T-cell (primary cell): Measurements from ENCODE around the gene PFKP. TPM values are rescaled to one million over a fixed set of nuclear protein-coding genes. Genes with fewer than 3 reads are reported as not detected.

Experiments used
- ATAC-seq, 4 experiments: fragments of 200-7000 bp in 3 of 4; fragments of 150-1000 bp in 1 of 4; cut with Tn5 transposase; replicated peaks in 1 of 4; 1 replicate in 3 of 4; 2 replicates in 1 of 4; pipeline ENCODE4 v1.10.0; 2021; ENCODE audit warnings: moderate library complexity in 3 of 4, mild to moderate bottlenecking in 2 of 4, moderate number of reproducible peaks in 1 of 4
- CTCF ChIA-PET, 2 donors: fragments of 300-600 bp; sonication (Branson Sonifier 250); formaldehyde crosslinking; loops; one replicate each; lab custom pipeline; 2022; ENCODE audit warnings: antibody characterized with exemption in 2 of 2; lab: Charles Lee
- POLR2A ChIA-PET, 2 donors: fragments of 300-600 bp; sonication (Branson Sonifier 250); formaldehyde crosslinking; loops; one replicate each; lab custom pipeline; 2022; ENCODE audit warnings: antibody characterized with exemption in 2 of 2; lab: Charles Lee
- DNase-seq, 35 experiments: peaks; one replicate each; pipeline versions ENCODE4 v3.0.0 to v3.0.0-alpha.2; 2013 to 2023
- H3K27ac ChIP-seq: one replicate; pipeline ENCODE4 v1.5.1; 2013; ENCODE audit warnings: low read length
- H3K27me3 ChIP-seq, 2 experiments: replicated peaks in 1 of 2; 1 replicate in 1 of 2; 2 replicates in 1 of 2; pipeline versions ENCODE4 v1.6.1 to v1.7.0; 2013; ENCODE audit warnings: low read length in 1 of 2, mixed read lengths in 1 of 2; ENCODE audit not compliant: control insufficient read depth in 2 of 2, insufficient read depth in 2 of 2; ENCODE audit errors: extremely low read depth in 1 of 2
- H3K36me3 ChIP-seq, 2 donors: 1 replicate in 1 of 2; 2 replicates in 1 of 2; pipeline versions ENCODE4 v1.6.1 to v1.7.0; 2013; ENCODE audit warnings: low read length in 1 of 2; ENCODE audit not compliant: control insufficient read depth in 2 of 2, insufficient read depth in 1 of 2; ENCODE audit errors: extremely low read depth in 1 of 2
- H3K4me1 ChIP-seq, 2 experiments: 1 replicate in 1 of 2; 2 replicates in 1 of 2; pipeline versions ENCODE4 v1.6.1 to v1.7.0; 2013; ENCODE audit warnings: low read length in 2 of 2, mixed read lengths in 1 of 2; ENCODE audit not compliant: insufficient read depth in 2 of 2, control insufficient read depth in 1 of 2; ENCODE audit errors: extremely low read depth in 1 of 2
- H3K4me3 ChIP-seq, 2 donors: 1 replicate in 1 of 2; 2 replicates in 1 of 2; pipeline versions ENCODE4 v1.5.1 to v1.7.0; 2013; ENCODE audit warnings: mild to moderate bottlenecking in 2 of 2, low read length in 1 of 2, moderate library complexity in 1 of 2; ENCODE audit not compliant: control insufficient read depth in 1 of 2; ENCODE audit errors: extremely low read depth in 1 of 2
- H3K9me3 ChIP-seq: 2 replicates; pipeline ENCODE4 v1.7.0; 2013
- H3K27ac Mint-ChIP-seq, 2 donors: one replicate each; pipeline ENCODE4 v1.8.0; 2020 to 2021; ENCODE audit warnings: mild to moderate bottlenecking in 2 of 2, mixed read lengths in 2 of 2
- H3K27me3 Mint-ChIP-seq, 2 donors: one replicate each; pipeline ENCODE4 v1.8.0; 2021 to 2022; ENCODE audit warnings: mixed read lengths in 2 of 2
- H3K36me3 Mint-ChIP-seq: one replicate; pipeline ENCODE4 v1.8.0; 2021; ENCODE audit warnings: mixed read lengths
- H3K4me1 Mint-ChIP-seq, 3 donors: one replicate each; pipeline ENCODE4 v1.8.0; 2020 to 2022; ENCODE audit warnings: mixed read lengths in 3 of 3, mild to moderate bottlenecking in 1 of 3
- H3K4me3 Mint-ChIP-seq, 3 donors: one replicate each; pipeline ENCODE4 v1.8.0; 2020 to 2022; ENCODE audit warnings: mild to moderate bottlenecking in 3 of 3, mixed read lengths in 3 of 3, moderate library complexity in 3 of 3
- H3K9me3 Mint-ChIP-seq, 3 donors: one replicate each; pipeline ENCODE4 v1.8.0; 2020 to 2022; ENCODE audit warnings: mixed read lengths in 3 of 3
- WGBS: methylation state at CpG from one replicate; pipeline ENCODE4 v1.1.5; 2013; ENCODE audit warnings: missing lambda C conversion rate; ENCODE audit not compliant: insufficient coverage; 5-methylcytosine and 5-hydroxymethylcytosine counted together
- total RNA-seq, 35 experiments: library from RNA in 6 of 35; stranded (reverse) in 6 of 35; fragments of 120-200 nt in 1 of 35; gene quantifications; one replicate each; pipeline versions ENCODE4 v1.2.1 to v1.2.4 and lab custom pipeline; 2013 to 2026

The PFKP gene
- total RNA-seq, 5 donors from 2014 or later (not counting 1 experiment from before 2014, with no cell fraction given), result 60.7 to 84.3 (median 70.2) TPM

DNA sequence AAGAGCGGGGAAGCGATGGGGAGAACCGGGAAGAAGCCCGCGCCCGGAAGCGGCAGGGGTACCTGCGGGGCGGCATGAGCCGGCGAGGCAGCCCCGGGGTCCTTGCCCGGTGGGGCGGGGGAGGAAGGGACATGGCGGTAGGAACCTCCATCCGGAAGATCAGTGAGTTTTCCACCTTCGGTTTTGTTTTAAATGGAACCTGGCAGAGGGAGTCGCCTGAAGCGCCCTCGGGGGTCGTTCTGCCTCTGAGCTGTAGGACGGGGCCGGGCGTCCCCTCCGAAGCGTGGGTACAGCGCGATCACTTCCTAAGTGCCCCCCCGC lies 471 bp downstream of the PFKP start:
- H3K36me3 Mint-ChIP-seq, result peaks cover 12% of the 10 kb centered on the region
- Histone ChIP-seq H3K36me3 (no peaks in the 10 kb centered on the region), H3K9me3 (no peaks in the 10 kb centered on the region), H3K4me3 (peak overlapping the region; percentile 90 to 96), H3K4me1 (peaks cover 3 to 22% of the 10 kb centered on the region in 2 experiments), H3K27ac (peak overlapping the region; percentile 6), H3K27me3 (peaks cover 0 to 12% of the 10 kb centered on the region in 2 experiments)
- ChIA-PET CTCF (no interaction called here), POLR2A (no interaction called here)
- no peaks in the 10 kb centered on the region for H3K9me3 Mint-ChIP-seq
- peak overlapping the region in 1 of 2 donors; percentile 52 for H3K27ac Mint-ChIP-seq
- peak overlapping the region; percentile 85 to 91 (median 90) for H3K4me3 Mint-ChIP-seq
- peaks cover 28 to 35% (median 32%) of the 10 kb centered on the region in 3 donors for H3K4me1 Mint-ChIP-seq
- peak in 1 of 35 experiments; percentile 9 for DNase-seq
- no peaks in the 10 kb centered on the region for H3K27me3 Mint-ChIP-seq
- peak; percentile 10 to 21 (median 15) for ATAC-seq
- WGBS, result under 1% methylated on average over 27 of the region's 29 CpGs

DNA sequence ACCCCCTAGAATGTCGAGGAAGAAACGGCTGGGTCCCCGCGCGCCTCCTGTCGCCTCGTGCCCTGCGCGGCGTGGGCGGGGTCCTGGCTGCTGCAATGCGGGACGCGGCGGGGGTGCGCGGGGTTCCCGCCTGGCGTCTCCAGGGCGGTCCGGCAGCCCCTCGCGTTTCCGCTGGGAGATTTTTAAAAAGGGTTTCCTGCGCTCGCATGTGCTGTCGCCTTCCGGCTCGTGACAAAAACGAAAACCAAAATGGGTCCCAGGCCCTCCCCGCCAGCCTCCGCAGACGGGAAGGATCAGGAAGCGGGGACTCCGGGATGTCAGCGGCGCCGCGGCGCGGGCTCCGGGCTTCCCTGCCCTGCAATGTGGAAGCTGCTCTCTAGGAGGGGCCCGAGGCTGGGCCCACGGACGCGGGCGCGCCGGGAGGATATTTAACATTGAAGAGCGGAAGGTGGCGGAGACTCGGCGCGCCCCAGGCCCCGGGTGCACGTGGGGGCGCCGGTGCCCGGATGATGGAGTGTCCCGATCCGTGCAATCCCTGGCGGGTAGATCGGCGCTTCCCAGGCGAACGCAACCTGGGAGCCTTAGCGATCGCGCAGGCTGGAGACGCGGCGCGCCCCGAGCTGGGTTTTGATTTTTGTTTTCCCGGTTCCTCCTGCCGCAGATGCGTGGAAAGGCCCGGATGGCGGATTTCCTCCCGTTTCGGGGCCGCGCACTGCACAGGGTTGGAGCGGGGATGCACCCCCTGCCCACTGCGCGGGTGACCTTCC lies 1.0 kb downstream of the PFKP start:
- Histone ChIP-seq H3K36me3 (no peaks in the 10 kb centered on the region), H3K4me3 (peak overlapping the region; percentile 90 to 96), H3K4me1 (peaks cover 3 to 22% of the 10 kb centered on the region in 2 experiments), H3K27me3 (peaks cover 0 to 12% of the 10 kb centered on the region in 2 experiments), H3K27ac (no peak overlapping the region), H3K9me3 (no peaks in the 10 kb centered on the region)
- Mint-ChIP-seq H3K36me3 (peaks cover 12% of the 10 kb centered on the region), H3K4me1 (peaks cover 34 to 41% (median 35%) of the 10 kb centered on the region in 3 donors), H3K9me3 (no peaks in the 10 kb centered on the region), H3K27ac (peak overlapping the region in 1 of 2 donors; percentile 69), H3K27me3 (no peaks in the 10 kb centered on the region), H3K4me3 (peak overlapping the region; percentile 85 to 91 (median 90))
- under 1% methylated on average over 85 of the region's 86 CpGs for WGBS
- CTCF ChIA-PET, result no interaction called here
- peak; percentile 45 to 55 (median 51) for ATAC-seq
- DNase-seq, result peak in 34 of 35 experiments; percentile 11 to 65 (median 33)
- POLR2A ChIA-PET, result no interaction called here

DNA sequence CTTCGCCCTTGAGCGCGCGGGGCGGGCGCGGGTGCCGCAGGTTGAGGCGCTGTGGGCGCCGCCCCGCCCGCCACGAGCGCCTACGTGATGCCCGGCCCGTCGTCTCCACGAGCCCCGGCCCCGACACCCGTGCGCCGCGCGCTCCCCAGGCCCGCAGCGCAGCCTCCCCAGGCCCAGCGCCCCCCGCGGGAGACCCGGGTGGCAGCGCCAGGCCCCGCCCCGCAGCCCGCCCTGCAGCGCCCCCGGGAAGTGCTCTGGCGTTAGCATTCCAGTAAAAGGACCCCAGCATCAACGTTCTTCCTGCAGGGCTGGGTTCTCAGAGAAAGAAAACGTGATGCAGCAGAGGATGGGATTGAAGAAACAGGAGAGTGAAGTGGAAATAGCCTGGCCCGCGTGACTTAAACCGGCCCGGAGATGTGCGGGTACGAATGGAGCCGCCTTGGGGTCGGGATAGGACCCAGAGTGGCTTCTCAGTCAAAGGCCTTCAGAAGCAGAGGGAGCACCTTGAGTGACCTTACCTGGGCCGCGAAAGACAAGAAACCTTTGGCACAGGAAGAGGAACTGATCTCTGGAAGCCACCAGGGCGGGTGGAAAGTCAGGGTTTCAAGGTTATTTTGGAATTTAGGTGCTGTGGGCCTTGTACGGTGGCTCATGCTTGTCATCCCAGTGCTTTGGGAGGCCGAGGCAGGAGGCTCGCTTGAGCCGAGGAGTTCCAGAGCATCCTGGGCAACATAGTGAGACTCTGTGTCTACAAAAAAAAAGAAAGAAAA lies 1.8 kb downstream of the PFKP start:
- no peaks in the 10 kb centered on the region for H3K27me3 Mint-ChIP-seq
- H3K27me3 ChIP-seq, result peaks cover 0 to 10% of the 10 kb centered on the region in 2 experiments
- 16% methylated on average over 56 of the region's 57 CpGs for WGBS
- ChIA-PET CTCF (interaction anchor here in 1 of 2 donors (0.6 kb wide), 1 partner anchor 86 kb away, joined by 8 read pairs; no protein-coding TSS in a partner anchor), POLR2A (no interaction called here)
- H3K4me3 Mint-ChIP-seq, result peak overlapping the region; percentile 85 to 91 (median 90)
- no peaks in the 10 kb centered on the region for H3K9me3 ChIP-seq
- H3K27ac Mint-ChIP-seq, result peak overlapping the region in 1 of 2 donors; percentile 64
- peaks cover 42 to 48% (median 42%) of the 10 kb centered on the region in 3 donors for H3K4me1 Mint-ChIP-seq
- no peaks in the 10 kb centered on the region for H3K36me3 ChIP-seq
- H3K4me1 ChIP-seq, result peaks cover 3 to 26% of the 10 kb centered on the region in 2 experiments
- H3K36me3 Mint-ChIP-seq, result peaks cover 15% of the 10 kb centered on the region
- peak; percentile 19 to 32 (median 31) for ATAC-seq
- H3K9me3 Mint-ChIP-seq, result no peaks in the 10 kb centered on the region
- peak in 9 of 35 experiments; percentile 7 to 37 (median 17) for DNase-seq
- H3K27ac ChIP-seq, result no peak overlapping the region
- H3K4me3 ChIP-seq, result peak overlapping the region; percentile 90 to 96

DNA sequence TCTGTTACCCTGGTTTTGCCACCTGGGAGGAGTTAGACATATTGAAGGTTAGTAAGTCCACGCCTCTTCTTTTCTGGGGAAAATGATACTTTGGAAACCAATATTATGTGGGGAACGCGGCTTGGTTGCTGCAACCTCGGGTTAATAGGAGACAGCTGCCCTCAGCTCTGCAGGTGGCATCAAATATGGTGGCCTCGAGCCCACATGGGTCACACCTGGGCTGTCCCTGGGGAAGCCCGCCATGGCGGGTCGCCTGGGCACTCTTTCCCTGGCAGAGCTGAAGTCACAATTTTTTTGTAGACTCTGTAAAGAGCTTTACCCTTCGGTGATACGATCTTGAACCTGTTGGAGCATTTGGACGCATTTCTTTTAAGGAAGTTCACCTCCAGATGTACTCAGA lies 2.5 kb downstream of the PFKP start:
- Mint-ChIP-seq H3K4me1 (peaks cover 45 to 54% (median 46%) of the 10 kb centered on the region in 3 donors), H3K27me3 (no peaks in the 10 kb centered on the region), H3K9me3 (no peaks in the 10 kb centered on the region), H3K27ac (no peak overlapping the region), H3K36me3 (peaks cover 18% of the 10 kb centered on the region), H3K4me3 (peak overlapping the region; percentile 77 to 91 (median 78))
- H3K27me3 ChIP-seq, result peaks cover 0 to 8% of the 10 kb centered on the region in 2 experiments
- ChIA-PET POLR2A (interaction anchor here in 1 of 2 donors (0.6 kb wide), 1 partner anchor 129 kb away, joined by 4 read pairs; no protein-coding TSS in a partner anchor), CTCF (interaction anchor here in 1 of 2 donors (0.6 kb wide), 1 partner anchor 87 kb away, joined by 8 read pairs; no protein-coding TSS in a partner anchor)
- H3K27ac ChIP-seq, result no peak overlapping the region
- 94% methylated on average over 10 of the region's 11 CpGs for WGBS
- peaks cover 3 to 30% of the 10 kb centered on the region in 2 experiments for H3K4me1 ChIP-seq
- H3K36me3 ChIP-seq, result no peaks in the 10 kb centered on the region
- DNase-seq (no peak), ATAC-seq (no peak)
- no peak overlapping the region for H3K4me3 ChIP-seq
- no peaks in the 10 kb centered on the region for H3K9me3 ChIP-seq

DNA sequence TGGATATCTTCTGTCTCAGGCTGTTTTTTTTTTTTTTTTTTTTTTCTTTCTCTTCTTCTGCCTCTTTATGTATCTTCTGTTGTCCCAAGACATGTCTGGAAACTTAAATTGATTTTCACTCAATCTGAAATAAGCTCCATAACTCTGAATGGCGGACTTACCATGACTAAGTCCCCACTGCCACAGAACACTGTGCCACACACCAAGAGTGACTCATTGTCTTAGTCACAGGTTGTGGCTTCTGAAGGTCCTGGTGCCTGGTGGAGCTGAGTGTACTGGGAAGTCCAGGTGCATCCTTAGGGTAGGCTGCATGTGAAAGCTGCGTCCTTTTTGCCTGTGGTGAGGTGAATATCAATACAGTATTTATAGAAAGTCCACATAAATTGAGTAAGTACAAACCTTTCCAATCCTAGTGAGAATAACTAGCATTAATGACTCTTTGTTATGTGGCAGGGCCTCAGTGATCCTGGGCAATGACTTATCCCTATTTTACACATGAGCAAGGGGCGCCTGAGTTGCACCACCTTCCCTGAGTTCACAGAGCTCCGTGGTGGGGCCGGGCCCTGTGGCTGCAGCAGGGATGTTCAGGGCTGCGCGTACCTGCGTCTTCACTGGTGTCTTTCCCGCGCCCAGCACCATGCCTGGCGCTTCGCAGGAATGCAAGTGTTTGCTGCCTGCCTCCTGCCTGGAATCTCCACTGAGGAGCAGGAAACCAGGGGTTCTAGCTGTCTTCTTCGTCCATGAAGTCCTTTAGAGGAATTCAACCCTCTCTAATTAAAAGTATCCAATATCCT lies 4.3 kb downstream of the PFKP start:
- Histone ChIP-seq H3K27me3 (peaks cover 0 to 4% of the 10 kb centered on the region in 2 experiments), H3K9me3 (no peaks in the 10 kb centered on the region), H3K36me3 (no peaks in the 10 kb centered on the region), H3K27ac (no peak overlapping the region), H3K4me1 (peaks cover 3 to 25% of the 10 kb centered on the region in 2 experiments), H3K4me3 (no peak overlapping the region)
- peaks cover 22% of the 10 kb centered on the region for H3K36me3 Mint-ChIP-seq
- ChIA-PET CTCF (interaction anchor here in 1 of 2 donors (0.6 kb wide), 1 partner anchor 651 kb away, joined by 8 read pairs; no protein-coding TSS in a partner anchor), POLR2A (no interaction called here)
- WGBS, result 93% methylated on average over 11 of the region's 13 CpGs
- no peaks in the 10 kb centered on the region for H3K9me3 Mint-ChIP-seq
- peak overlapping the region; percentile 15 to 31 (median 17) for H3K4me3 Mint-ChIP-seq
- peaks cover 48 to 52% (median 49%) of the 10 kb centered on the region in 3 donors for H3K4me1 Mint-ChIP-seq
- ATAC-seq (no peak), DNase-seq (no peak)
- no peaks in the 10 kb centered on the region for H3K27me3 Mint-ChIP-seq
- no peak overlapping the region for H3K27ac Mint-ChIP-seq
